Epithelial cell of esophagus (primary cell): ENCODE data around the gene PLPP7.
"Not testable (repeated sequence)": the region's sequence is repeated elsewhere in the genome, so short reads cannot be mapped to it uniquely, and the experiment has no call there.

Source experiments
- DNase-seq: peaks from one replicate; pipeline ENCODE4 v3.0.0; 2010; ENCODE audit warnings: low read depth
- H3K4me3 ChIP-seq: 2 replicates; pipeline ENCODE4 v1.5.1; 2011; ENCODE audit warnings: mild to moderate bottlenecking, low read length, control low read depth
- TF ChIP-seq, protein P1 (sequence below): IDR thresholded peaks from 2 replicates; pipeline ENCODE4 v1.5.1; 2011; ENCODE audit warnings: low read depth, mild to moderate bottlenecking, low read length, control low read depth, inconsistent platforms; ENCODE audit not compliant: insufficient read depth; ENCODE audit errors: missing control alignments

The PLPP7 gene

DNA sequence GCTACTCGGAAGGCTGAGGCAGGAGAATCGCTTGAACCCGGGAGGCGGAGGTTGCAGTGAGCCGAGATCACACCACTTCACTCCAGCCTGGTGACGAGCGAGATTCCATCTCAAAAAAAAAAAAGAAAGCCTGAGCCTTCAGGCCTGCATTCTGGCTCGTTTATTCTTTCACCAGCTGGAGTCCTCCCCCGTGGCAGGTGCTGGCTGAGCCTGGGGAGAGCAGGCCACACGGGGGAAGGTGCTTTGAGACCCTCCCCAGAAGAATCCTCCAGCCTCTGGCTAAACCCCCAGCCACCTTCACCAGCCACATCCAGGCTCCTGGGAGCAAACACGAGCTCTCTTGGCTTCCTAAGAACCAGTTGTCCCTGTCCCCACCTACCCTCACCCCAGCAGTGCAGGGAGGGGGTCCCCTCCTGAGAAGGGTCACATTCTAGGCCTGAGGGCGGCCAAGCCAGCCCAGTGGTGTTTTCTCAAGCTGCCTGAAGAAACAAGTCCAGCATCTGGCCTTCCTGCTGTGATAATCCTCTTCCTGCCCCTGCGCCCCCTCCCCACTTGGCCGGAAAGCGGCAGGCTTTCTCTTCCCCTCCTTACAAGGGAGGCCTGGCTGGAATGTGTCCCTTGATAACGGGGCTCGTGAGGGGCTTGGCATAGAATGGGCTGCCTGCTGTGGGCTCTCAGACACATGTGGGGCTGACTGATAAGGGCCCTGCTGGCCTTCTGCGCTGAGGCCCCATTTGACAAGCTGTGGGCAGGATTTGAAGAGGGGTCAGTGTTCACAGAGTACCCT is 41.5 kb downstream of the PLPP7 start:
- TF ChIP-seq, protein P1, sequence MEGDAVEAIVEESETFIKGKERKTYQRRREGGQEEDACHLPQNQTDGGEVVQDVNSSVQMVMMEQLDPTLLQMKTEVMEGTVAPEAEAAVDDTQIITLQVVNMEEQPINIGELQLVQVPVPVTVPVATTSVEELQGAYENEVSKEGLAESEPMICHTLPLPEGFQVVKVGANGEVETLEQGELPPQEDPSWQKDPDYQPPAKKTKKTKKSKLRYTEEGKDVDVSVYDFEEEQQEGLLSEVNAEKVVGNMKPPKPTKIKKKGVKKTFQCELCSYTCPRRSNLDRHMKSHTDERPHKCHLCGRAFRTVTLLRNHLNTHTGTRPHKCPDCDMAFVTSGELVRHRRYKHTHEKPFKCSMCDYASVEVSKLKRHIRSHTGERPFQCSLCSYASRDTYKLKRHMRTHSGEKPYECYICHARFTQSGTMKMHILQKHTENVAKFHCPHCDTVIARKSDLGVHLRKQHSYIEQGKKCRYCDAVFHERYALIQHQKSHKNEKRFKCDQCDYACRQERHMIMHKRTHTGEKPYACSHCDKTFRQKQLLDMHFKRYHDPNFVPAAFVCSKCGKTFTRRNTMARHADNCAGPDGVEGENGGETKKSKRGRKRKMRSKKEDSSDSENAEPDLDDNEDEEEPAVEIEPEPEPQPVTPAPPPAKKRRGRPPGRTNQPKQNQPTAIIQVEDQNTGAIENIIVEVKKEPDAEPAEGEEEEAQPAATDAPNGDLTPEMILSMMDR: no peak

DNA sequence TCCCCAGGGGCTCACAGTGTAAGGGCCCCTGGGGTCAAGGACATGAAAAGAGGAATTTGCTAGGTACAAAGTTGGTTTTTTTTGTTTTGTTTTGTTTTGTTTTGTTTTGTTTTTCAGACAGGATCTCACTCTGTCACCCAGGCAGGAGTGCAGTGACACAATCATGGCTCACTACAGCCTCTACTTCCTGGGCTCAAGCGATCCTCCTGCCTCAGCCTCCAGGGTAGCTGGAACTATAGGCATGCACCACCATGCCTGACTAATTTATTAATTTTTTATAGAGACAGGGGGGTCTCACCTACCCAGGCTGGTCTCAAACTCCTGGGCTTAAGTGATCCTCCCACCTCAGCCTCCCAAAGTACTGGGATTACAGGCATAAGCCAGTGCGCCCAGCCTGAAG is 42.5 kb downstream of the PLPP7 start:
- not testable (repeated sequence) for DNase-seq, H3K4me3 ChIP-seq

More for the DNA sequence above, 41.5 kb downstream of the PLPP7 start:
- no peak for DNase-seq
- H3K4me3 ChIP-seq: no peak overlapping the region

DNA sequence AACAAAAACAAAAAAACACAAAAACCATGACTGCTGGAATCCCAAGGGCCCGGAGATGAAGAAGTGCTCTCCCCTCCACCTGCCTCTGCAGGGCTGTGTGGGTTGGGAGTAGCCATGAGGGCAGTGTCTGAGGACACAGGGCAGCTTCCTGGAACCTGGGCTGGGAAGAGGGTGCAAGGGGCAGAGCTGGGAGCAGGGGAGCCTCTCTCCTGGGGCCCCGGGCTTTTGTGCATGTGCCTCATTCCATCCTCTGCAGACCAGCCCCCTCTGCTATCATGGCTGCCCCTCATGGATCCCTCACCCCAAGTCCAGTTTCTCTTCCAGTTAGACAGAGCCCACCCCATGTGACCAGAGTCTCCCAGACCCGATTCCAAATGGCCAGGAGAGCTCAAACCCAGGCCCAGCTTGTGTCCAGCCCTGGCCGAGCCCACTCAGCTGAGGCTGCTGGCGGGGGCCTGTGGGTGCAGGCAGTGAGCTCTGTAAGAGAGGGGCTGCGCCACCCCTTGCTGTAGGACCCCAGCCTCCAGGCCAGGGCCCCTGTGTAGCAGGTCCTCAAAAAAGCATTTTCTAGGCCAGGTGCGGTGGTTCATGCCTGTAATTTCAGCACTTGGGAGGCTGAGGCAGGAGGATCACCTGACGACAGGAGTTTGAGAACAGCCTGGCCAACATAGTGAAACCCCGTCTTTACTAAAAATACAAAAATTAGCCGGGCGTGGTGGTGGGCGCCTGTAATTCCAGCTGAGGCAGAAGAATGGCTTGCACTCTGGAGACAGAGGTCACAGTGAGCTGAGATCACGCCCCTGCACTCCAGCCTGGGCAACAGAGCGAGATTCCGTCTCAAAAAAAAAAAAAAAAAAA is 44.5 kb downstream of the PLPP7 start:
- no peak overlapping the region for H3K4me3 ChIP-seq
- TF ChIP-seq, protein P1: no peak
- DNase-seq: no peak

DNA sequence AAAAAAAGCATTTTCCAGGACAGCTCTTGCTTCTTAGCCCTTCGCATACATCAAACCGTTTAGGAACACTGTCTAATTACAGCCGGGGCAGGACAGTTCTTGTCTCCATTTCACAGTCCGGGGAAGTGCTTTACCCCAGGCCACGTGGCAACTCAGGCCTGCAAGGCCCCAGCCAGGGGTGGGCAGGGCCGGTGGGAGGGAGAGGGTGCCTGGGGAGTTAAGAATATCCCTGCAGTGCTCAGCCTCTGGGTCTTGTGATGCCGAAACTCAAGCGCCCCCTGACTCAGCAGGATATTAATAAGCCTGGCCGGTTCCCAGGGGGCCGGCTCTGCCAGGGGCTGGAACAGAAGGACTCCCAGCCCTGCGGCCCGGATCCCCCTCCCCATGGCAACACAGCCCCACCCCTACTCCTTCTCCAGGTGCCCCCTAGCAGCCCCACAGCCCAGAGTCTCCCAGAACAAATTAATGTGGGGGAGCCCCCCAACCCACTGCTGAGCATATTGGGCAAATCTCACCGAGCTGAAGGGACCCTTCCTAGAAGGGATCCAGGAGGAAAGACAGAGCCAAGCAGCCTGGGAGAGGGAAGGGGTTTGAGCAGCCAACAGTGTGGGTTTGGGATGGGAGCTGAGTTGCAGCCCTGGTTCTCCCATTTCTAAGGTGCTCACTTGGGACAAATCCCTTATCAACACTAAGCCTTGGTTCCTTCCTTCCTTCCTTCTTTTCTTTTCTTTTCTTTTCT is 45.3 kb downstream of the PLPP7 start:
- TF ChIP-seq, protein P1: no peak
- no peak for DNase-seq
- H3K4me3 ChIP-seq: no peak overlapping the region

DNA sequence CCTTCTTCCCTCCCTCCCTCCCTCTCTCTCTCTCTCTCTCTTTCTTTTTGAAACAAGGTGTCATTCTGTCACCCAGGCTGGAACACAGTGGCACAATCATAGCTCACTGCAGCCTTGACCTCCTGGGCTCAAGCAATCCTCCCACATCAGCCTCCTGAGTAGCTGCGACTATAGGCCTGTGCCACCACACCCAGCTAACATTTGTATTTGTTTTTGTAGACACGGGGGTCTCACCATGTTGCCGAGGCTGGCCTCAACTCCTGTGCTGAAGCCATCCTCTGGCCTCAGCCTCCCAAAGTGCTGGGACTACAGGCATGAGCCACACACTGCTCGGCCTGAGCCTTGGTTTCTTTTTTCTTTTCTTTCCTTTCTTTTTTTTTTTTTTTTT is 45.8 kb downstream of the PLPP7 start:
- H3K4me3 ChIP-seq: no peak overlapping the region
- no peak for DNase-seq
- TF ChIP-seq, protein P1: no peak

DNA sequence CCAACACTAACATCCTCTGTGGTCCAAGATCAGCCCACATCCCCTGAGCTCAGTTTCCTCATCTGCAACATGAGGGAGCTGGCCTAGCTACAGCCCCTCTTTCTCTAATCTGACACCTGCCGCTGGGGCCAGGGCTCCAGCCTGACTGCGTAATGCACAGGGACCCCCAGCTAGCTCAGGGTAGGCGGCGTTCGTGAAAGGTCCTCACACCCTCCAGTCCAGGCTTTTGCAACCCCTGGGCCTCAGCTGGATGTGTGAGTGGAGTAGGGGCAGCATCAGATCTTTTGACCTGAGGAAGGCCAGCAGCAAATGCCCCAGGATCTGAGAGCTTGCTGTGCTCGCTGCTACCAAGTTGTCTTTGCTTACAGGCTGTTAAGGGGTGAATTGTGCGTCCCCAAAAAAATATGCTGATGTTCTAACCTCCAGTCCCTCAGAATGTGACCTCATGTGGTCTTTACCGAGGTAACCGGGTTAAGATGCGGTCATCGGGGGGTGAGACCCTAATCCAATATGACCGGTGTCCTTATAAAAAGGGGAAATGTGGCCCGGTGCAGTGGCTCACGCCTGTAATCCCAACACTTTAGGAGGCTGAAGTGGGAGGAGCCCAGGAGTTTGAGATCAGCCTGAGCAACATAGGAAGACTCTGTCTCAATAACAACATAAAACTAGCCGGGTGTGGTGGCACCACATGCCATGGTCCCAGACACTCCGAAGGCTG is 47.8 kb downstream of the PLPP7 start:
- no peak overlapping the region for H3K4me3 ChIP-seq
- DNase-seq: no peak
- TF ChIP-seq, protein P1: no peak

DNA sequence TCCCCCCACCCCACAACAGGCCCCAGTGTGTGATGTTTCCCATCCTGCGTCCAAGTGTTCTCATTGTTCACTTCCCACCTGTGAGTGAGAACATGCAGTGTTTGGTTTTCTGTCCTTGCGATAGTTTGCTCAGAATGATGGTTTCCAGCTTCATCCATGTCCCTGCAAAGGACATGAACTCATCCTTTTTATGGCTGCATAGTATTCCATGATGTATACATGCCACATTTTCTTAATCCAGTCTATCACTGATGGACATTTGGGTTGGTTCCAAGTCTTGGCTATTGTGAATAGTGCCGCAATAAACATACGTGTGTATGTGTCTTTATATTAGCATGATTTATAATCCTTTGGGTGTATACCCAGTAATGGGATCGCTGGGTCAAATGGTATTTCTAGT is 49.7 kb downstream of the PLPP7 start:
- not testable (repeated sequence) for H3K4me3 ChIP-seq, DNase-seq

DNA sequence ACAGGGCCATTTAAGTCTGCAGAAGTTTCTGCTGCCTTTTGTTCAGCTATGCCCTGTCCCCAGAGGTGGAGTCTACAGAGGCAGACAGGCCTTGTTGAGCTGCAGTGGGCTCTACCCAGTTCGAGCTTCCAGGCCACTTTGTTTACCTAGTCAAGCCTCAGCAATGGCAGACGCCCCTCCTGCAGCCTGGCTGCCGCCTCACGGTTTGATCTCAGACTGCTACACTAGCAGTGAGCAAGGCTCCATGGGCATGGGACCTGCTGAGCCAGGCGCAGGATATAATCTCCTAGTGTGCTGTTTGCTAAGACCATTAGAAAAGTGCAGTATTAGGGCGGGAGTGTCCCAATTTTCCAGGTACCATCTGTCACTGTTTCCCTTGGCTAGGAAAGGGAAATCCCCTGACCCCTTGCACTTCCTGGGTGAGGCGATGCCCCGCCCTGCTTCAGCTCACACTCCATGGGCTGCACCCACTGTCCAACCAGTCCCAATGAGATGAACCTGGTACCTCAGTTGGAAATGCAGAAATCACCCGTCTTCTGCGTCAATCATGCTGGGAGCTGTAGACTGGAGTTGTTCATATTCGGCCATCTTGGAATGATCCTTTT is 55.5 kb downstream of the PLPP7 start:
- not testable (repeated sequence) for H3K4me3 ChIP-seq, DNase-seq
